Astrocyte of the hippocampus (primary cell): ENCODE data around the gene ARAP1.

Experiments used
- DNase-seq: peaks from one replicate; pipeline ENCODE4 v3.0.0; 2011; ENCODE audit warnings: low read depth, low spot score

The ARAP1 gene

GRCh38 chr11:72779495-72780128 lies 27.4 kb upstream of the ARAP1 start:
- no peak for DNase-seq

GRCh38 chr11:72778535-72779494 lies 26.6 kb upstream of the ARAP1 start:
- DNase-seq = no peak

- DNase-seq = no peak
These were observed 25.6 kb upstream of the ARAP1 start for GRCh38 chr11:72777755-72778278.

GRCh38 chr11:72776844-72777754 lies 24.9 kb upstream of the ARAP1 start:
- DNase-seq = no peak

- no peak for DNase-seq
These were observed 24.1 kb upstream of the ARAP1 start for GRCh38 chr11:72776117-72776843.

- no peak for DNase-seq
These were observed 23.3 kb upstream of the ARAP1 start for GRCh38 chr11:72775288-72776110.

GRCh38 chr11:72774499-72774898 lies 22.3 kb upstream of the ARAP1 start:
- DNase-seq = no peak

GRCh38 chr11:72773696-72774095 lies 21.5 kb upstream of the ARAP1 start:
- DNase-seq = no peak

- peak; percentile 90 for DNase-seq
These were observed 21.1 kb upstream of the ARAP1 start for GRCh38 chr11:72773291-72773690.

GRCh38 chr11:72772059-72772458 lies 19.9 kb upstream of the ARAP1 start:
- no peak for DNase-seq

GRCh38 chr11:72771507-72771906 lies 19.3 kb upstream of the ARAP1 start:
- peak; percentile 78 for DNase-seq

GRCh38 chr11:72770799-72771198 lies 18.6 kb upstream of the ARAP1 start:
- no peak for DNase-seq

GRCh38 chr11:72769680-72770079 lies 17.5 kb upstream of the ARAP1 start:
- DNase-seq = no peak

- DNase-seq = no peak
These were observed 16.4 kb upstream of the ARAP1 start for GRCh38 chr11:72768581-72768980.

GRCh38 chr11:72767203-72768062 lies 15.2 kb upstream of the ARAP1 start:
- DNase-seq = no peak

GRCh38 chr11:72766152-72766902 lies 14.1 kb upstream of the ARAP1 start:
- DNase-seq = no peak

GRCh38 chr11:72764503-72764902 lies 12.3 kb upstream of the ARAP1 start:
- DNase-seq = no peak

GRCh38 chr11:72763823-72764222 lies 11.6 kb upstream of the ARAP1 start:
- no peak for DNase-seq
